Measurements from ENCODE around the gene EDDM13. TPM values are rescaled to one million over a fixed set of nuclear protein-coding genes. Genes with fewer than 3 reads are reported as not detected.

Gene EDDM13
- total and polyA plus RNA-seq, 9 donors, result 0.28 TPM; not detected in 8

DNA sequence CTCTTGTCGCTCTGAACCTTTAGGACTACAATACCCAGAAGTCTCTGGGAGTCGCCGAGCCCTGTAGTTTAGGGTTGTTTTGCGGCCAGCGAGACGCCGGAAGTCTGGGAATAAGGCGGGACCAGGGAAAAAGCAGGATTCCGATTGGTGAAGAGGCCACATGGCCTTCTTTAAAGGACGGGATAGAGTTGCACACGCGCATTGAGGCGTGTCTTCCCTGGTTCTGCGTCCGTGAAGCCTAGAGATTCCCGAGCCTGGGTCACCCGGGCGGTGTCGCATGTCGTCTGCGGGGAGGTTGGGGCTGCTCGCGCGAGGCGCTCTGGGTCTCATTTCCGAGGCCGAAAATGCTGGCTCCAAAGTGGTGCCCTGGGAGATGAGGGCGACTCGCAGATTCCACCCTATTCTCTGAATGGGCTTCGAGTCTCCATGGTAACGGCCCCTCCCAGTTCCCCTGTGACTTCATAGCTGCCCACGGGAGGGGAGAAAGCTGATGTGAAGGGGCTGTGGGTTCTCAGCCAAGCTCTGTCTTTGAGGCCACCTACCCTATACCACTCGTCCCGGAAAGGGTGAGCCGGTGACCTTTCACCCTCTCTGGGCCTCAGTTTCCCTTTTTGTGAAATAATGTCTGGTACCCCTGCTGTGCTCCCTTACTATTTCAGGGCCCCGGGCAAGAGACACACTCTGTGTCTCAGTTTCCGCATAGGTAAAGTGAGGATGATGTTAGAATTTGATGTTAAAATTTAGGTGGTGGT, 42.7 kb downstream of the EDDM13 start:
- WGBS, 3 donors, result 2 to 3% (median 2%) methylated on average over 37 of the region's 37 CpGs
- Histone ChIP-seq H3K27me3 (no peaks in the 10 kb centered on the region), H3K4me3 (peak overlapping the region; percentile 70), H3K36me3 (no peaks in the 10 kb centered on the region), H3K4me1 (ENCODE audit: insufficient read depth) (peaks cover 7% of the 10 kb centered on the region), H3K27ac (peak overlapping the region; percentile 95 to 97), H3K9me3 (no peaks in the 10 kb centered on the region)
- DNase-seq, result peak; percentile 93 to 97 (median 94)
- no peak for TF ChIP-seq EP300 (IDR thresholded peaks at IDR 0.05)
- peak; percentile 62 for TF ChIP-seq POLR2A (IDR thresholded peaks at IDR 0.05)
- TF ChIP-seq, protein P1, sequence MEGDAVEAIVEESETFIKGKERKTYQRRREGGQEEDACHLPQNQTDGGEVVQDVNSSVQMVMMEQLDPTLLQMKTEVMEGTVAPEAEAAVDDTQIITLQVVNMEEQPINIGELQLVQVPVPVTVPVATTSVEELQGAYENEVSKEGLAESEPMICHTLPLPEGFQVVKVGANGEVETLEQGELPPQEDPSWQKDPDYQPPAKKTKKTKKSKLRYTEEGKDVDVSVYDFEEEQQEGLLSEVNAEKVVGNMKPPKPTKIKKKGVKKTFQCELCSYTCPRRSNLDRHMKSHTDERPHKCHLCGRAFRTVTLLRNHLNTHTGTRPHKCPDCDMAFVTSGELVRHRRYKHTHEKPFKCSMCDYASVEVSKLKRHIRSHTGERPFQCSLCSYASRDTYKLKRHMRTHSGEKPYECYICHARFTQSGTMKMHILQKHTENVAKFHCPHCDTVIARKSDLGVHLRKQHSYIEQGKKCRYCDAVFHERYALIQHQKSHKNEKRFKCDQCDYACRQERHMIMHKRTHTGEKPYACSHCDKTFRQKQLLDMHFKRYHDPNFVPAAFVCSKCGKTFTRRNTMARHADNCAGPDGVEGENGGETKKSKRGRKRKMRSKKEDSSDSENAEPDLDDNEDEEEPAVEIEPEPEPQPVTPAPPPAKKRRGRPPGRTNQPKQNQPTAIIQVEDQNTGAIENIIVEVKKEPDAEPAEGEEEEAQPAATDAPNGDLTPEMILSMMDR (IDR thresholded peaks at IDR 0.05), result no peak
- intact Hi-C loops (cut with DNase I), result no loop called here

DNA sequence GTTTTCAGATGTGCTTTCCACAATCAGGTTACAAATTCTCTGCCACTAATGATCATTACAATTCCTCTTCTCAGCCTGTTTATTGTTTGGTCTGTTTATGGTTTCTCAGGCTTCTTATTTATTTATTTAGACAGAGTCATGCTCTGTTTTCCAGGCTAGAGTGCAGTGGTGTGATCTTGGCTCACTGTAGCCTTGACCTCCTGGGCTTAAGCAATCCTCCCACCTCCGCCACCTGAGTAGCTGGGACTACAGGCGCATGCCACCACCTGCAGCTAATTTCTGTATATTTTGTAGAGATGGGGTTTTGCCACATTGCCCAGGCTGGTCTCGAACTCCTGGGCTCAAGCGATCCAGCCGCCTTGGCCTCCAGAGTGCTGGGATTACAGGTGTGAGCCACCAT, 44.2 kb downstream of the EDDM13 start:
- no peak for TF ChIP-seq POLR2A (IDR thresholded peaks at IDR 0.05)
- TF ChIP-seq, protein P1 (IDR thresholded peaks at IDR 0.05), result no peak
- H3K27ac ChIP-seq, result no peak overlapping the region
- H3K4me3 ChIP-seq, result no peak overlapping the region
- intact Hi-C loops (cut with DNase I), result no loop called here
- no peak for DNase-seq
- H3K36me3 ChIP-seq, result no peaks in the 10 kb centered on the region
- H3K4me1 ChIP-seq (ENCODE audit: insufficient read depth), result peaks cover 7% of the 10 kb centered on the region
- no peaks in the 10 kb centered on the region for H3K9me3 ChIP-seq
- WGBS, 3 donors, result 89 to 93% (median 91%) methylated on average over 5 of the region's 5 CpGs
- no peaks in the 10 kb centered on the region for H3K27me3 ChIP-seq

DNA sequence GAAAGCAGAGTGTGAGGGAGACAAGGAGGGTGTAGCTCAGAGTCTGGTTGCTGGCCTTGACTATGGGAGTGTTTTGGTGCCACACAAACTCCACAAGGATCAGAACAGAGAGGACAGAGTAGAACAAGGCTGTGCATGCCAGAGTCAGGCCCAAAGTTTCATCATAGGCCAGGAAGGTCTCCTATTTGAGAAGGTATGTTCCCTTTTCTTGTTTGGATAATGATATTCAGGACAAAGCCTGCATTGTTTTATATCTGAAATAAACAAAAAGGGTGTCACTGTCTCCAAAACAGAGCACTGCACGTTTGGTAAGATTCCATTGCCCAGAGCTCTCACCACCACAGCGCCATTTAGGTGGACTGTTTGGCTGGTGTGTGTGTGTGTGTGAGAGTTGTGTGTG, 45.2 kb downstream of the EDDM13 start:
- peaks cover 7% of the 10 kb centered on the region for H3K4me1 ChIP-seq (ENCODE audit: insufficient read depth)
- no peaks in the 10 kb centered on the region for H3K9me3 ChIP-seq
- no peaks in the 10 kb centered on the region for H3K27me3 ChIP-seq
- H3K36me3 ChIP-seq, result no peaks in the 10 kb centered on the region
- 60 to 67% (median 64%) methylated on average over 2 of the region's 2 CpGs for WGBS, 3 donors
- H3K4me3 ChIP-seq, result no peak overlapping the region
- DNase-seq, result no peak
- TF ChIP-seq, protein P1 (IDR thresholded peaks at IDR 0.05), result no peak
- TF ChIP-seq EP300 (IDR thresholded peaks at IDR 0.05) (no peak), POLR2A (IDR thresholded peaks at IDR 0.05) (no peak)
- intact Hi-C loops (cut with DNase I), result no loop called here
- no peak overlapping the region for H3K27ac ChIP-seq

DNA sequence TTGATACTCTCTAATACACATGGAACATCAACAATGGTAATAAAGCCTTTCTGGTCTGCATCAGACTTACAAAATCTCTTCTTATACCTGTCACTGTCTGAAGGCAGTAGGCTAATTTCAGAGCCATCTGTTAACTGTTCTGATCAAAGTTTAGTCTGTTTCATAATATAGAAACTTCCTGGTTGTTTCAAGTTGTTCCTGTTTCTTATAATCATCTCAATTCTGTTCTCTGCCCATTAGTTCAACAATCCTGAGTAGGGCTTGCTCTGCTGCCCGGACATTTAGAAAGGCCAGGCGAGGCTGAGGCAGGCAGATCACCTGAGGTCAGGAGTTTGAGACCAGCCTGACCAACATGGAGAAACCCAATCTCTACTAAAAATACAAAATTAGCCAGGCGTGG, 47.4 kb downstream of the EDDM13 start:
- WGBS, 3 donors, result 86 to 94% (median 91%) methylated on average over 3 of the region's 3 CpGs
- no peaks in the 10 kb centered on the region for H3K36me3 ChIP-seq
- H3K27ac ChIP-seq, result no peak overlapping the region
- TF ChIP-seq, protein P1 (IDR thresholded peaks at IDR 0.05), result no peak
- TF ChIP-seq EP300 (IDR thresholded peaks at IDR 0.05) (no peak), POLR2A (IDR thresholded peaks at IDR 0.05) (no peak)
- DNase-seq, result no peak
- intact Hi-C loops (cut with DNase I), result no loop called here
- peaks cover 4% of the 10 kb centered on the region for H3K4me1 ChIP-seq (ENCODE audit: insufficient read depth)
- H3K27me3 ChIP-seq, result no peaks in the 10 kb centered on the region
- H3K9me3 ChIP-seq, result no peaks in the 10 kb centered on the region
- no peak overlapping the region for H3K4me3 ChIP-seq

All from ovary (tissue), 9 donors.